GM23248 (cell line): Measurements from ENCODE around the gene POFUT1. TPM values are rescaled to one million over a fixed set of nuclear protein-coding genes. Genes with fewer than 3 reads are reported as not detected.
A peak's percentile ranks its signal among the peaks of the same experiment; 100 is the strongest.

Source experiments
- DNase-seq: peaks from one replicate; pipeline ENCODE4 v3.0.0-alpha.2; 2015
- H2AFZ ChIP-seq: fragments of 200-600 bp; sonication (generic); 2 replicates; pipeline ENCODE4 v1.6.1; 2016; ENCODE audit warnings: antibody characterized with exemption
- H3F3A ChIP-seq: fragments of 200-600 bp; sonication (generic); 2 replicates; pipeline ENCODE4 v1.6.1; 2016; ENCODE audit warnings: mild to moderate bottlenecking, antibody characterized with exemption, mixed run types; ENCODE audit not compliant: insufficient read depth
- H3K27ac ChIP-seq: fragments of 200-600 bp; sonication (generic); 2 replicates; pipeline ENCODE4 v1.5.1; 2016; ENCODE audit warnings: mild to moderate bottlenecking
- H3K27me3 ChIP-seq: fragments of 200-600 bp; sonication (generic); replicated peaks from 2 replicates; pipeline ENCODE4 v1.6.1; 2016; ENCODE audit warnings: mild to moderate bottlenecking; ENCODE audit not compliant: insufficient read depth
- H3K36me3 ChIP-seq: fragments of 200-600 bp; sonication (generic); 2 replicates; pipeline ENCODE4 v1.6.1; 2016; ENCODE audit warnings: low read depth, mild to moderate bottlenecking
- H3K4me1 ChIP-seq: fragments of 200-600 bp; sonication (generic); 2 replicates; pipeline ENCODE4 v1.6.1; 2016; ENCODE audit warnings: mild to moderate bottlenecking; ENCODE audit not compliant: insufficient read depth
- H3K4me2 ChIP-seq: fragments of 200-600 bp; sonication (generic); one replicate; pipeline ENCODE4 v1.6.1; 2016; ENCODE audit warnings: mild to moderate bottlenecking; ENCODE audit not compliant: unreplicated experiment
- H3K4me3 ChIP-seq: fragments of 200-600 bp; sonication (generic); 2 replicates; pipeline ENCODE4 v1.5.1; 2016; ENCODE audit warnings: mild to moderate bottlenecking
- H3K79me2 ChIP-seq: fragments of 200-600 bp; sonication (generic); 2 replicates; pipeline ENCODE4 v1.6.1; 2016; ENCODE audit warnings: mild to moderate bottlenecking; ENCODE audit not compliant: insufficient read depth
- H3K9ac ChIP-seq: fragments of 200-600 bp; sonication (generic); 2 replicates; pipeline ENCODE4 v1.6.1; 2016; ENCODE audit warnings: mild to moderate bottlenecking
- H3K9me2 ChIP-seq: fragments of 200-600 bp; sonication (generic); 2 replicates; pipeline ENCODE4 v1.6.1; 2016; ENCODE audit warnings: mixed run types, mild to moderate bottlenecking, moderate library complexity; ENCODE audit not compliant: insufficient read depth
- H3K9me3 ChIP-seq: fragments of 200-600 bp; sonication (generic); one replicate; pipeline ENCODE4 v1.6.1; 2017; ENCODE audit warnings: low read depth
- H4K20me1 ChIP-seq: fragments of 200-600 bp; sonication (generic); 2 replicates; pipeline ENCODE4 v1.6.0; 2016; ENCODE audit not compliant: insufficient read depth
- EZH2 ChIP-seq: fragments of 200-600 bp; sonication (generic); IDR thresholded peaks from 2 replicates; pipeline ENCODE4 v1.6.1; 2018; ENCODE audit warnings: antibody characterized with exemption, mild to moderate bottlenecking; ENCODE audit not compliant: insufficient read depth, poor library complexity, severe bottlenecking
- EZH2phosphoT487 ChIP-seq: fragments of 200-600 bp; sonication (generic); IDR thresholded peaks from 2 replicates; pipeline ENCODE4 v1.6.1; 2018; ENCODE audit warnings: antibody characterized with exemption, moderate library complexity, mild to moderate bottlenecking, low read depth; ENCODE audit not compliant: insufficient read depth
- WGBS, 2 experiments: methylation state at CpG; one replicate each; pipeline ENCODE4 v1.1.6; 2015 to 2017; ENCODE audit warnings: low lambda C conversion rate in 2 of 2, low coverage in 1 of 2; ENCODE audit errors: missing lambda C conversion rate in 2 of 2; 5-methylcytosine and 5-hydroxymethylcytosine counted together
- in situ Hi-C: fragments of 300-500 bp; cut with MboI; formaldehyde crosslinking; loops from 2 replicates; pipeline ENCODE4 v1.15.0; 2020
- polyA plus RNA-seq: library from polyadenylated mRNA; unstranded; fragments of >200 nt; fragmentation: Nextera tagmentation; extraction: Ambion mirVana; gene quantifications from 2 replicates; pipeline ENCODE4 v1.2.1, GENCODE V29; 2016
- total RNA-seq: library from RNA; depleted of rRNA; stranded (reverse); fragments of >200 nt; shearing (Covaris generic); gene quantifications from 2 replicates; pipeline ENCODE4 v1.2.3, GENCODE V29; 2014; rRNA removed

The POFUT1 gene
- total RNA-seq (54.1 and 78.4 TPM in 2 replicates), polyA plus RNA-seq (32.5 and 35.4 TPM in 2 replicates)

GRCh38 chr20:32207626-32208498 is at the start of gene POFUT1, which contains the start of gene PLAGL2:
Gene POFUT1 (plus strand): TSS chr20:32207880. CDS start chr20:32207942, 62 bp downstream.
Gene PLAGL2 (minus strand): TSS chr20:32207743. CDS start chr20:32202178, 5,565 bp downstream.
- H3K36me3 ChIP-seq, result 0 out of 2 replicates have a peak, but pooled peaks cover 4% of the 10 kb centered on the region
- peak within 1 kb of the TSS; percentile 99 for H2AFZ ChIP-seq
- peaks cover 31% of the 10 kb centered on the region for H3K4me1 ChIP-seq
- in situ Hi-C loops, result no loop called here
- 1% methylated on average over 33 to 56 of the region's 74 CpGs for WGBS, 2 experiments
- H3K27me3 ChIP-seq, result no peaks in the 10 kb centered on the region
- DNase-seq, result peak; percentile 97
- no peaks in the 10 kb centered on the region for H3K9me2 ChIP-seq
- H3K9ac ChIP-seq, result peak within 1 kb of the TSS; percentile 98
- TF ChIP-seq EZH2, result no peak
- TF ChIP-seq EZH2phosphoT487, result no peak
- peaks cover 84% of the 10 kb centered on the region for H3K79me2 ChIP-seq
- peak within 1 kb of the TSS; percentile 100 for H3K4me3 ChIP-seq
- peak within 1 kb of the TSS; percentile 95 for H3K4me2 ChIP-seq
- H3K9me3 ChIP-seq, result no peaks in the 10 kb centered on the region
- no peaks in the 10 kb centered on the region for H4K20me1 ChIP-seq
- H3F3A ChIP-seq, result peaks cover 19% of the 10 kb centered on the region
- H3K27ac ChIP-seq, result peak within 1 kb of the TSS; percentile 39

GRCh38 chr20:32158351-32158750 is 49.3 kb upstream of the POFUT1 start:
- peaks cover 29% of the 10 kb centered on the region; the same call in 1 of the 2 replicates for H3K36me3 ChIP-seq
- 95 to 98% methylated on average over 11 of the region's 11 CpGs for WGBS, 2 experiments
- no peak overlapping the region for H3K4me2 ChIP-seq

GRCh38 chr20:32158943-32159660 is 48.6 kb upstream of the POFUT1 start:
- Histone ChIP-seq H3K9me3 (no peaks in the 10 kb centered on the region), H3K79me2 (no peaks in the 10 kb centered on the region), H3K9ac (no peak overlapping the region), H2AFZ (no peak overlapping the region), H3K27me3 (no peaks in the 10 kb centered on the region), H3K36me3 (peaks cover 29% of the 10 kb centered on the region; the same call in 1 of the 2 replicates), H3K9me2 (no peaks in the 10 kb centered on the region), H3K4me2 (no peak overlapping the region), H3K4me3 (no peak overlapping the region), H3F3A (no peaks in the 10 kb centered on the region), H4K20me1 (no peaks in the 10 kb centered on the region), H3K4me1 (peaks cover 8% of the 10 kb centered on the region; the same call in 1 of the 2 replicates), H3K27ac (no peak overlapping the region)
- in situ Hi-C loops, result no loop called here
- no peak for TF ChIP-seq EZH2
- TF ChIP-seq EZH2phosphoT487, result no peak
- DNase-seq, result peak; percentile 7
- 90 to 94% methylated on average over 4 of the region's 4 CpGs for WGBS, 2 experiments

More at GRCh38 chr20:32158351-32158750, 49.3 kb upstream of the POFUT1 start:
- no peaks in the 10 kb centered on the region for H4K20me1 ChIP-seq
- no peak overlapping the region for H2AFZ ChIP-seq
- no peaks in the 10 kb centered on the region for H3F3A ChIP-seq
- no peak overlapping the region for H3K9ac ChIP-seq
- H3K4me1 ChIP-seq, result peaks cover 8% of the 10 kb centered on the region; the same call in 1 of the 2 replicates
- no peaks in the 10 kb centered on the region for H3K9me2 ChIP-seq
- no peaks in the 10 kb centered on the region for H3K79me2 ChIP-seq
- H3K27me3 ChIP-seq, result no peaks in the 10 kb centered on the region
- no peak overlapping the region for H3K4me3 ChIP-seq
- no peak for DNase-seq
- in situ Hi-C loops, result no loop called here
- no peaks in the 10 kb centered on the region for H3K9me3 ChIP-seq
- no peak overlapping the region for H3K27ac ChIP-seq
- TF ChIP-seq EZH2phosphoT487, result no peak
- no peak for TF ChIP-seq EZH2

GRCh38 chr20:32159766-32160221 is 47.9 kb upstream of the POFUT1 start:
- TF ChIP-seq EZH2phosphoT487 (no peak), EZH2 (no peak)
- Histone ChIP-seq H3K36me3 (peaks cover 29% of the 10 kb centered on the region; the same call in 1 of the 2 replicates), H3K79me2 (no peaks in the 10 kb centered on the region), H3K27ac (no peak overlapping the region), H3K4me3 (no peak overlapping the region), H2AFZ (no peak overlapping the region), H3K9me2 (no peaks in the 10 kb centered on the region), H3K9me3 (no peaks in the 10 kb centered on the region), H3K4me2 (no peak overlapping the region), H3K9ac (no peak overlapping the region), H3F3A (no peaks in the 10 kb centered on the region), H3K27me3 (no peaks in the 10 kb centered on the region), H3K4me1 (peaks cover 8% of the 10 kb centered on the region; the same call in 1 of the 2 replicates), H4K20me1 (no peaks in the 10 kb centered on the region)
- DNase-seq, result no peak
- 84 to 94% methylated on average over 5 of the region's 5 CpGs for WGBS, 2 experiments
- in situ Hi-C loops, result no loop called here
